ENCODE measurements around the gene LAMC1. TPM values are rescaled to one million over a fixed set of nuclear protein-coding genes. Genes with fewer than 3 reads are reported as not detected.
A peak's percentile ranks its signal among the peaks of the same experiment; 100 is the strongest.

The LAMC1 gene
- total RNA-seq, 1 donor, result 564 TPM

DNA sequence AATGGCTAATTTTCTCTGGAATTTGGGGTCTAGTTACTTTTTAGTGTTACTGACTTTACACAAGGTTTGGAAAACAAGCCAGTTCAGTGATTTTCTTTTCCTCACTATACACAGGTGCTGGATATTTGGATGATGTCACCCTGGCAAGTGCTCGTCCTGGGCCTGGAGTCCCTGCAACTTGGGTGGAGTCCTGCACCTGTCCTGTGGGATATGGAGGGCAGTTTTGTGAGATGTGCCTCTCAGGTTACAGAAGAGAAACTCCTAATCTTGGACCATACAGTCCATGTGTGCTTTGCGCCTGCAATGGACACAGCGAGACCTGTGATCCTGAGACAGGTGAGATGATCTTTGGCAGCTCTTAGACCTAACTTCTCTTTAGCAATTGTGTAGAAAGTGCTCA, 98.4 kb downstream of the LAMC1 start:
- TF ChIP-seq, protein P1, sequence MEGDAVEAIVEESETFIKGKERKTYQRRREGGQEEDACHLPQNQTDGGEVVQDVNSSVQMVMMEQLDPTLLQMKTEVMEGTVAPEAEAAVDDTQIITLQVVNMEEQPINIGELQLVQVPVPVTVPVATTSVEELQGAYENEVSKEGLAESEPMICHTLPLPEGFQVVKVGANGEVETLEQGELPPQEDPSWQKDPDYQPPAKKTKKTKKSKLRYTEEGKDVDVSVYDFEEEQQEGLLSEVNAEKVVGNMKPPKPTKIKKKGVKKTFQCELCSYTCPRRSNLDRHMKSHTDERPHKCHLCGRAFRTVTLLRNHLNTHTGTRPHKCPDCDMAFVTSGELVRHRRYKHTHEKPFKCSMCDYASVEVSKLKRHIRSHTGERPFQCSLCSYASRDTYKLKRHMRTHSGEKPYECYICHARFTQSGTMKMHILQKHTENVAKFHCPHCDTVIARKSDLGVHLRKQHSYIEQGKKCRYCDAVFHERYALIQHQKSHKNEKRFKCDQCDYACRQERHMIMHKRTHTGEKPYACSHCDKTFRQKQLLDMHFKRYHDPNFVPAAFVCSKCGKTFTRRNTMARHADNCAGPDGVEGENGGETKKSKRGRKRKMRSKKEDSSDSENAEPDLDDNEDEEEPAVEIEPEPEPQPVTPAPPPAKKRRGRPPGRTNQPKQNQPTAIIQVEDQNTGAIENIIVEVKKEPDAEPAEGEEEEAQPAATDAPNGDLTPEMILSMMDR (IDR thresholded peaks at IDR 0.05; ENCODE audit: insufficient read depth, low read length), result no peak
- H3K4me3 ChIP-seq (ENCODE audit: low read depth, low read length), result no peak overlapping the region

DNA sequence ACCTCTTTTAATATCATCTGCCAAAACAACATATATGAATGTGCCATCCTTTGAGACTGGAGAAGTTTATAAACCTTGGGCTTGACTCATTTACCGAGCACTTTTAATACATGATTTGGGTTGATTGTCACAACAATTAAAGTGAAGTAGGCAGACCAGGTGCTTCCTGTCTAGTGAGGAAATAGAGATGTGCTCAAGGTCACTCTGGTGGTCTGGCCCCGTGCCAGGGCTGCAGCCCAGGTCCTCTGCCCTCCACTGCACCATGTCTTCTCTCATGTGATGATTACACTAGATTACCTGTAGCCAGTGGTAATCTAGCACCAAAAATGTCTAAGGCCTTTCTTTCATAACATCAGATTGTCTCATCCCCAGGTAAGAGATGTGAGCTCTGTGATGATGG, 101.0 kb downstream of the LAMC1 start:
- DNase-seq (ENCODE audit: low read depth), result no peak
- TF ChIP-seq, protein P1 (IDR thresholded peaks at IDR 0.05; ENCODE audit: insufficient read depth, low read length), result no peak
- no peak overlapping the region for H3K4me3 ChIP-seq (ENCODE audit: low read depth, low read length)

More for the DNA sequence above, 98.4 kb downstream of the LAMC1 start:
- no peak for DNase-seq (ENCODE audit: low read depth)

DNA sequence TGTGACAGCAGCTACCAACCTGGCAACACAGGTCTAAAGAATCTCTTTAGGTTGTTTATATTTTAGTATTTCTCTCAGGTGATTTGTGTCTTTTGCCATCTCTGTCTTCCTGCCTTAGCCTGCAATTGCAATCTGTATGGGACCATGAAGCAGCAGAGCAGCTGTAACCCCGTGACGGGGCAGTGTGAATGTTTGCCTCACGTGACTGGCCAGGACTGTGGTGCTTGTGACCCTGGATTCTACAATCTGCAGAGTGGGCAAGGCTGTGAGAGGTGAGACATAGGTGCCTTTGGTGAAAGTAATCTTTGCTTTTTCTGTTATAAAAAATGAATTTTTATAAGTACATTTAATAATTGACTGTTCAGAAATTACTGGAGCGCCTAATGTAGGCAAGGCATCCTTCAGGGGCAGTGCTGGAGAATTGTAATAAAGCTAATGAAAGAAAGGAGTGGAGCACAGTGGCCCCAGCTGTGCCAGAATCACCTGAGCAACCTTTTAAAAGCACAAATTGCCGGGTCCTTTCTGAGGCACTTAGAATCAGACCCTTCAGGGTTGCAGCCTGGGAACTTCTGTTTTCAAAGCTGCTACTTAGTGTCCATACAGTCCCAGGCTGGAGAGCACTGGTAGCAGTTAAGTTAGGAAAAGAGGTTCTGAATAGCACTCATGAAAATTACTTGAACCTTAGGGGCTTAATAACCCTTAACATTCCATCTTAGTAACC, 102.2 kb downstream of the LAMC1 start:
- no peak for DNase-seq (ENCODE audit: low read depth)
- H3K4me3 ChIP-seq (ENCODE audit: low read depth, low read length), result no peak overlapping the region
- TF ChIP-seq, protein P1 (IDR thresholded peaks at IDR 0.05; ENCODE audit: insufficient read depth, low read length), result no peak

DNA sequence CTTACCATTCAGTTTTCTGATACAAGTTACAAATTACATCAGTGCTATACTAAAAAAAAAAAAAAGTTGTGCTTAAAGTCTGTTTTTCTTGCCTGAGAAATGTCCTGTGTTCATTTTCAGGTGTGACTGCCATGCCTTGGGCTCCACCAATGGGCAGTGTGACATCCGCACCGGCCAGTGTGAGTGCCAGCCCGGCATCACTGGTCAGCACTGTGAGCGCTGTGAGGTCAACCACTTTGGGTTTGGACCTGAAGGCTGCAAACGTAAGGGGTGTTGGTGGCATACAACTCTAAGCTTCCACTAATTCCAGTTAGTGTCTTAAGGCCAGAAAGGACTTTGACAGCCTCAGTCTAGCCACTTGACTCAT, 102.8 kb downstream of the LAMC1 start:
- H3K4me3 ChIP-seq (ENCODE audit: low read depth, low read length), result no peak overlapping the region
- TF ChIP-seq, protein P1 (IDR thresholded peaks at IDR 0.05; ENCODE audit: insufficient read depth, low read length), result no peak
- no peak for DNase-seq (ENCODE audit: low read depth)

DNA sequence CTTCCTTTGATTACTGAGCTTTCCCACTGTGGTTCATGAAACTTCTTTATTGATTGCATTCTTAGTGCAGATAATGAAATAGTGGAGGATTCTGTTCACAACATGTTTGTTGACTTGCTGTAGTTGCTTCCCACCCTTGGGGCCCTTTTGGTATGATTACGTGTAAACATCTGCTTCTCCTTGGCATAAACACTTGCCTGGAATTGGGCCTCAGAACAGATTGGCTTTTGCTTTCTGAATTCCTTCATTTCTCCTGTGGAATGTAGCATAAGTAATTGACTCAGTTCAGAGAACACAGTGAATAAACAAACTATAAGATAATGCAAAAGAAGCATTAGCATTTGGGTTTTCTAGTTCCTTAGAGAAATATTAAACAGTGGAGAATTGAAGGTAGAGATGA, 103.3 kb downstream of the LAMC1 start:
- DNase-seq (ENCODE audit: low read depth), result peak; percentile 46
- TF ChIP-seq, protein P1 (IDR thresholded peaks at IDR 0.05; ENCODE audit: insufficient read depth, low read length), result no peak
- H3K4me3 ChIP-seq (ENCODE audit: low read depth, low read length), result no peak overlapping the region

DNA sequence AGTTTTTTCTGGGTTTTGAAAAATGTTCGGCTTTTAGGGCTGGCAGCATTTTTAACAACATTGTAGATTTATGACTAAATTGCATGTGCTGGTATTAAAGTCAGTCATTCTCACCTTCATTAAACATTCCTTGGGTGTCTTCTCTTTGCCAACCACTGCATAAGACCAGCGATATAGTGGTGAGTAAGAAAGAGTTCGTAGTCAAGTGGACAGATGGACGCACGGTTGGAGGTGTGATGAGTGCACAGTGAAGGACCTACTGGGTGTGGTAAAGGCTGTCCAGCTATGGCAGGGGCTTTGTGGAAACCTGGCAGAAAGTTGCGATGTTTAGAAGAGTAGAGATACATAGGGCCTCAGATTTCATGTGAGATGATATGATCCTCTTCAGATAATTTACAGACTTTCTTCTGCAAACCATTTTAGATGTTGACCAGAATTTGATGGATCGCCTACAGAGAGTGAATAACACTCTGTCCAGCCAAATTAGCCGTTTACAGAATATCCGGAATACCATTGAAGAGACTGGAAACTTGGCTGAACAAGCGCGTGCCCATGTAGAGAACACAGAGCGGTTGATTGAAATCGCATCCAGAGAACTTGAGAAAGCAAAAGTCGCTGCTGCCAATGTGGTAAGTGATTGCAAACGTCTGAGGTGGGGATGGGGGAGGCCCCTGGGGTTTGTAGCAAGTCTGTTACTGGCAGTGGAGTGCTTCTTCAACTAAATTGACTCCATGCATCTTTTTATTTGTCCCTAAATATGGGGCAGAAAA, 106.9 kb downstream of the LAMC1 start:
- no peak overlapping the region for H3K4me3 ChIP-seq (ENCODE audit: low read depth, low read length)
- DNase-seq (ENCODE audit: low read depth), result no peak
- TF ChIP-seq, protein P1 (IDR thresholded peaks at IDR 0.05; ENCODE audit: insufficient read depth, low read length), result no peak
